GM18498 (cell line): ENCODE data around the gene CSPG4.
"Not testable (repeated sequence)": the region's sequence is repeated elsewhere in the genome, so short reads cannot be mapped to it uniquely, and the experiment has no call there.

Experiments
- ATAC-seq: cut with Tn5 transposase; IDR thresholded peaks from one replicate; pipeline ENCODE4 v1.9.1; 2021; ENCODE audit warnings: mild to moderate bottlenecking, moderate library complexity; ENCODE audit not compliant: unreplicated experiment

Gene CSPG4

GRCh38 chr15:75725719-75726607 lies 13.3 kb upstream of the CSPG4 start:
- no peak for ATAC-seq

GRCh38 chr15:75725006-75725718 lies 12.5 kb upstream of the CSPG4 start:
- ATAC-seq, result no peak

- no peak for ATAC-seq
Observed at GRCh38 chr15:75723847-75724660, 11.4 kb upstream of the CSPG4 start.

GRCh38 chr15:75723171-75723846 lies 10.7 kb upstream of the CSPG4 start:
- ATAC-seq, result no peak

- no peak for ATAC-seq
Observed at GRCh38 chr15:75721923-75722870, 9.5 kb upstream of the CSPG4 start.

- no peak for ATAC-seq
Observed at GRCh38 chr15:75721480-75721922, 8.9 kb upstream of the CSPG4 start.

- ATAC-seq, result no peak
Observed at GRCh38 chr15:75720787-75721479, 8.3 kb upstream of the CSPG4 start.

GRCh38 chr15:75720297-75720696 lies 7.6 kb upstream of the CSPG4 start:
- ATAC-seq, result no peak

- ATAC-seq, result no peak
Observed at GRCh38 chr15:75718328-75718727, 5.7 kb upstream of the CSPG4 start.

GRCh38 chr15:75717001-75717400 lies 4.4 kb upstream of the CSPG4 start:
- not testable (repeated sequence) for ATAC-seq

GRCh38 chr15:75716249-75716950 lies 3.8 kb upstream of the CSPG4 start:
- not testable (repeated sequence) for ATAC-seq

- not testable (repeated sequence) for ATAC-seq
Observed at GRCh38 chr15:75715312-75715832, 2.7 kb upstream of the CSPG4 start.

GRCh38 chr15:75714195-75714594 lies 1.5 kb upstream of the CSPG4 start:
- ATAC-seq, result no peak

- ATAC-seq, result no peak
Observed at GRCh38 chr15:75713338-75713895, 769 bp upstream of the CSPG4 start.

- not testable (repeated sequence) for ATAC-seq
Observed at GRCh38 chr15:75711495-75711894, 1.2 kb downstream of the CSPG4 start.

GRCh38 chr15:75710874-75711273 lies 1.8 kb downstream of the CSPG4 start:
- not testable (repeated sequence) for ATAC-seq

- ATAC-seq, result not testable (repeated sequence)
Observed at GRCh38 chr15:75709458-75709857, 3.2 kb downstream of the CSPG4 start.

- no peak for ATAC-seq
Observed at GRCh38 chr15:75706682-75706954, 6.0 kb downstream of the CSPG4 start.
